ENCODE results near the gene ITPK1. TPM values are rescaled to one million over a fixed set of nuclear protein-coding genes. Genes with fewer than 3 reads are reported as not detected.

ITPK1 gene
- total RNA-seq, 1 experiment from 2014 or later = 27.5 TPM

DNA sequence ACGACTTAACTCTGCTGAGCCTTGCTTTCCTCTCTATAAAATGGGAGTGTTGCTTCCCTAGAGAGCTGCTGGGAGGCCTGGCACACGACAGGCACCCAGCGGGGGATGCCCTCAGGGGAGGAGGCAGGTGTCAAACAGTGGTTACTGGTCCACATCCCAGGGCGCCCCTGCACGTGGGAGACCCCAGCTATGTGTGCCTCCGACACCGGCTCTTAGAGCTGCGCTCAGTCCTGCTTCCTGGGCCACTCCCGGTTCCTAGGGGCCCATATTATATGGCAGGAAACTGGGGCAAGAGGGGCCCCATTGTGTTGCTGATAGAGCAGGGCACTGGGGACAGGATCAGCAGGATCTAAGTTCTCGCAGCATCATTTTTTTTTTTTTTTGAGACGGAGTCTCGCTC lies 145.5 kb downstream of the ITPK1 start:
- DNase-seq (ENCODE audit: low read depth) = no peak

DNA sequence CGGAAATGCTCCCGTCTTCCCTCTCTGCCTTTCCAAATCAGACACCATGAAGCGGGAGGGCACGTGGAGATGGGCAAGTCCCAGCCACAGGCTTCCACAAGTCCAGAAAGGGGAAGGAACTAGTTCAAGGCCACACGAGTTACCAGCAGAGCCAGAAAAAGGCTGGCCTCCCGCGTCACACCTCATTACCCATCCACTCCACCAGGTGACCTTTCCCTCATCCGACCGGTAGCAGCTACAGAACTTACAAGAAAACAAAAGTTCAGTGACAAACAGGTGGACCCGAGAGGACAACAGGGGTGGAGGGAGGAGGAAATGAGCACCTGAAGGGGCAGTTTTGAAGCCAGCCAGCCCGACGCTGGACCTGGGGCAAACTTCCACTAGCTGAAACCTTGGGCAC lies 145.9 kb downstream of the ITPK1 start:
- no peak for DNase-seq (ENCODE audit: low read depth)

DNA sequence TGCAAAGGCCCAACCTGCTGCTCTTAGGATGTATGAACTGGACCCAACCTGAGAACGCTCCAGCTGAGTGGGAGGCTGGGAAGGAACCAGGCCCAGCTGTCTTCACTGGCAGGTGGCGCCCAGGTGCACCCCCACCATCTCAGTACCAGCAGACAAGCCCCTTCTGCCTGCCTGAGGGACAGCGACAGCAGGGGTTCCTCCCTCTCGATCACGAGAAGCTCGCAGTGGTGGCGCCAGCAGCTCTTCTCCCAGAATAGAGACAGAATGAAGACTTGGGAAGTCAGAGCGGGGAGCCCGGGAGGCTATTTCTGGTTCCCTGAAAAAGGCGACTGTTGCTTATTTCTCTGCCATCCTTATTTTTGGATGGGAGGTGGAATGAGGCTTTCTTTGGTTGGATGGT lies 146.3 kb downstream of the ITPK1 start:
- no peak for DNase-seq (ENCODE audit: low read depth)

DNA sequence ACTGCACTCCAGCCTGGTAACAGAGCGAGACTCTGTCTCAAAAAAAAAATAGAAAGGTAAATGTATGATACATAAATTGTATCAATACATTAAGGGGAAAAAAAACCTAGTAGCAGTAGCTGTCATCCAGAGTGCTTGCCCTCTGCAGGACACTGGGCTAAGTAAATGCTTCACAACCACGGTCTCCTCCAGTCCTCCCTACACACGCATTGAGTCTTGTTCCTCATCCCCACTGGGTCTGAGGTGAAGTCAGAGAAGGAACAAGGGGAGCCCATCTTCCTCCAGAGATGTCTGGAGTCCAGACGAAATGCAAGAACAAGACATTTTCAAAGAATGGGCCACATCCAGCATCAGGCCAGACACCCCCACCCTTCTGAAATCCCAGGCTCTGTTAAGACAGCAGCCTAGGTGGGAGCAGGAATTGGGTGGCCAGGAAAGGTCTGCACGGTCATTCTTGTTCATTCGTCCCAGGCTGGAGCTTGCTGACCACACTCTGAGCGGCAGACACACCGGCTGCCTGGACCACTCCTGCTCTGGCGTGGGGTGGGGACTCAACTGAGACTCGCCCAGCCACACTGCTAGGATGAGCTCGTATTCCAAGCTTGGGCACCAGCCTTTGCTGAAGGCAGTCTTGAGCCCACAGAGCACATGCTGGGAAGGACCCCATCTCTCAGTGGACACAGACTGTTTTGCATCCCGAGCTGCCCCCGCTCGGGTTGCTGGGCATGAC lies 147.3 kb downstream of the ITPK1 start:
- DNase-seq (ENCODE audit: low read depth) = no peak

DNA sequence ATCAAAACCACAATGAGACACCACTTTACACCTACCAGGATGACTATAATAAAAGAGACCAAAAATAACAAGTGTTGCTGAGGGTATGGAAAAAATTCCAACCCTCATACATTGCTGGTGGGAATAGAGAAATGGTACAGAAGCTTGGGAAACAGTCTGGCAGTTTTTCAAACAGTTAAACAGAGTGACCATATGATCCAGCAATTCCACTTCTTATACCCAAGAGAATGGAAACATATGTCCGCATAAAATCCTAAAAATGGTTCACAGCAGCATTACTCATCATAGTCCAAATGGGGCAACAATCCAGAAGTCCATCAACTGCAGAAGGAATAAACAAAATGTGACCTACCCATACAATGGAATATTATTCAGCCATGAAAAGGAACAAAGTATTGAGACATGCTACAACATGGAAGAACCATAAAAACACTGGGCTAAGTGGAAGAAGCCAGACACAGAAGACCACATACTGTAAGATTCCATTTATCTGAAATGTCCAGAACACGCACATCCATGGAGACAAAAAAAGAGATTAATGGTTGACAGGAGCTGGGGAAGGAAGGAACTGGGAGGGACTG lies 148.3 kb downstream of the ITPK1 start:
- DNase-seq (ENCODE audit: low read depth) = peak; percentile 35

DNA sequence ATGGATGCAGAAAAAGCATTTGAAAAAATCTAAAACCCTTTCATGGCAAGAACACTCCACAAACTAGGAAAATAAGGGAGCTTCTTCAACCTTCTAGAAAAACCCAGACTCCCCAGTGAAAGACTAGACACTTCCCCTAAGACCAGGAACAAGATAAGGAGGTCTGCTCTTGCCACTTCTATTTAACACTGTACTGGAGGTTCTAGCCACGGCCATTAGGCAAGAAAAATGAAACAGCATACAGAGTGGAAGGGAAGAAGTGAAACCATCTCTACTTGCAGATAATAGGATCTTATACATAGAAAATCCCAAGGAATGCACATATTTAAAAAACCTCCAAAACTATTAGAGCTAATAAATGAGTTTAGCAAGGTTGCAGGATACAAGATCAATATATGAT lies 150.4 kb downstream of the ITPK1 start:
- DNase-seq (ENCODE audit: low read depth) = no peak

DNA sequence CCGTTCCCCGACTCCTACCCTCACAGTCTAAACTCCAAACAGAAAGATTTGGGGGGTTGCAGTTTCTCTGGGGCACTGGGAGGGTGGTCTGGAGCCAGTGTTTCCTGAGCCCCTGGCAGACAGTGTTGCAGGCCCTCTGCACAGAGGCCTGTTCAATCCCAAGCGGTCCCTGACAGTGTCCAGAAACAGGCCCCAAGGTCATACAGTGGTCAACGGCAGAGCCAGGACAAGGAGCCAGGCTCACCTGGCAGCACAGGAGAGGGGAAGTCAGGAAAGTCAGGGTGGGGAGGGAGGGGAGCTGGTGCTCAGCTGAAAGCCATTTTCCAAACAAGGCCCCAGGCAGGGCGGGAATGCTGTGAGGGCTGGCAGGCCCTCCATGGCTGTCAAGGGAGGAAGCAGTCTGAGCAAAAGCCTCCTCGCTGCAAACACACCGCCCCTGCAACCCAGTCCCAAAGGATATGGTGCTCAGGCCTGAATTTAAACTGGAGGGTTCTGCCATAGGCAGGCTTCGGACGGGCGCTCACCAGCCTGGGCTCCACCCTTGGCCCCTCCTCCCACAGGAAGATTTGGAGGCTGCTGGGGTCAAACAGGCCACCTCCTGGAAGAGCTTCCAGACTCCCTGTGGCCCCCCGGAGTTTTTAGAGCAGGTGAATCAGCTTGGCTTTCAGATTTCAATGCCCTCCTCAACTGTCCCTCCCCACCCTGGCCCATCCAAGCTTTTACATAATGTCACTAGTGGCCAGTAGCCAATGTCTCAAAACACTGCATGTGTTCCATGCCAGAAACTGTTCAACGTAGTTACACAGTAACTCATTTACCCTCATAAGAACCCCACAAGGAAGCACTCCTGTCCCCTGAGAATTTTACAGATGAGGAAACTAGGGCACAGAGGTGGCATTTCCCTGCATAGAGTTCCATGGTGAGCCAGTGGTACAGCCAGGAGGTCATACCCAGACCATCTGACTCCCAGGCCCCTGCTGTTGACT lies 151.3 kb downstream of the ITPK1 start:
- no peak for DNase-seq (ENCODE audit: low read depth)

DNA sequence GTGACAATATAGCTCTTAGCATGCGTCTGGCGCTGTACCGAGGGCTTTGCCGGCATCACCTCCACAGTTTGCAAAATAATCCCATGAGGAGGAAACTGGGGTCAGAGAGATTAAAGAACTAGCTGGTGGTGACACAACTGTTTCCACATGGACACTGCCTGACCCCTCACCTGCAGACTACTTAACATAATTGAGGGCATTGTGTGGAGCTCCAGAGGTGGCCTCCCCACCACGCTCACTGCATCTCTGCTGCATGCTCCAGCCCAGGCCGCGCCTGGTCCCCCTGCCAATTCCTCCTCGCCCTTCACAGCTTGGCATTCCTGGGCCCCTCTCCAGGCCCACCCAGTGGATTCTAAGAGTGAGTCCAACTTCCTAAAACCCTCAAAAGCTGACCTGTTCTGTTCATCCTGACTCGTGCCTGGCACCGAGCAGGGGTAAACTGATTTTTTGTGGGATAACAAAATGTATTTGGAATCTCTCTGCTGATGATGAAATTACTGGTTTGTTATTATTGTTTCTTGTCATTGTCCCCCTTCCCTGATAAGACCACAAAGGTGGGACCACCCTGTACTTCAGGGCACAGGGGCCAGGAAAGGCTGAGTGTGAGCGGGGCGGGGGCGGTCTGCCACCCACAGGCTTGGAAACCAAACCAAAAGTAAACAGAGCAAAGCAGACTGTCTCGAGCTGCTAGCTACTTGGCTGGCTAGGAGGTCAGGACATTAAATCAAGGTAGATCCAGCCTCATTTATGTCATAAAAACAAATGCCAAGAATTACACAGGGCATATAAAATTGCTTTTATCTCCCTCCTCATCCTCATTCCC lies 152.2 kb downstream of the ITPK1 start:
- no peak for DNase-seq (ENCODE audit: low read depth)

DNA sequence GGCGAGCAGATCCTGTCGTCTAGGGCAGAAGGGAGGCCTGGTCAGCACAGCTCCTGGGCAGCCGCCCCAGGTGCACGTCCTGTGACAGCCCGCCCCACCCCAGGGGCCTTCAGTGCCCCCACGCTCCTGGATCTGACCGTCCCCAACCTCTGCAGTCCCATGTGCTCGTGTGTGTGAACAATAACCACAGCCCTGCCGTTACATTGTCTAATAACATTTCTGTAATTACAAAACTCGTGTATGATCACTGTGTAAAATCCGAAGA lies 153.0 kb downstream of the ITPK1 start:
- no peak for DNase-seq (ENCODE audit: low read depth)

DNA sequence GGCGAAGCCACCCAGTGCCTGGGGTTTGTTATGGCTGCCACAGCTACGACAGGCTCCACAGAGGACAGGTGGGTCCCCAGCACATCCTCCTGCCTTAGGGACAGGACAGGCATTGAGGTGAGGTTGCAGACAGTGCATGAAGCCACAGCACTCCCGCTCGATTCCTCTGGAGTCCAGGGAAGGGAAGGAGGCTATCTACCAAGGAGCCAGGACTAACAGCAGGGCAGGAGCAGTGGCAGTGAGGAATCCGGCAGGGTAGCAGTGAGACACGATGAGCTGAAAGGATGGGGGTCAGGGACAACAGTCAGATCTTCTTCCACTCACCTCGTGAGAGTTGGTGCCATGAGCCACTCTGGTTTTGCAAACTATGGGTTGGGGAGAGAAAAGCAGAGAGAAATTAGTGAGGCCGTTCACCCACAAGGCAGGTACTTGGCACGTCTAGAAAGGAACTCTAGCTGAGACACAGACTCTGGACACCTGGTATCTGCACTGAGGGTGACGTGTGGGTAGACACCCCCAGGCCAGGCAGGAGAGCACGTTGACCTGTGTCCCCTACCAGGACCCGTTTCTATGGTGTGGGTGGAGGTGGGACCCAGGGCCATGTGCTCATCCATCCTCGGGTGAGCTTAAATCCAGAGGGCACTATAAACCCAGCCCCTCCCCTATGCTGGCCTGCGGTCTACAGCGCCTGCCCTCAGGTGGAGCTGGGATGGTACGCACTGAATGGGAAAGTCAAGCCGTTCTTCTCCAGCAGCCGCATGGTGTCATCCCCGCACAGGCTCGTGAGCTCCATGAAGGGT lies 153.5 kb downstream of the ITPK1 start:
- DNase-seq (ENCODE audit: low read depth) = no peak

DNA sequence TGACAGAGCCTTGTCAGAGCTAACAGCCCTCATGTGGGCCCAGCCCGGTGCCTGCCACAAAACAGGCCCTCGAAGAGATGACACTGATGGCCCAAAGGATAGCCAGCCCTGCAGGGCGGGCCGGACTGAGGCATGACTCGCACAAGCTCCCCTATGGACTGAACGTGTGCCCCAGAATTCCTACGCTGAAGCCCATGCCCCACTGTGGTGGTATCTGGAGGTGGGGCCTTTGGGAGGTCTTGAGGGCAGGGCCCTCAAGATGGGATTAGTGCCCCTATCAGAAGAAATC lies 154.2 kb downstream of the ITPK1 start:
- DNase-seq (ENCODE audit: low read depth) = no peak

DNA sequence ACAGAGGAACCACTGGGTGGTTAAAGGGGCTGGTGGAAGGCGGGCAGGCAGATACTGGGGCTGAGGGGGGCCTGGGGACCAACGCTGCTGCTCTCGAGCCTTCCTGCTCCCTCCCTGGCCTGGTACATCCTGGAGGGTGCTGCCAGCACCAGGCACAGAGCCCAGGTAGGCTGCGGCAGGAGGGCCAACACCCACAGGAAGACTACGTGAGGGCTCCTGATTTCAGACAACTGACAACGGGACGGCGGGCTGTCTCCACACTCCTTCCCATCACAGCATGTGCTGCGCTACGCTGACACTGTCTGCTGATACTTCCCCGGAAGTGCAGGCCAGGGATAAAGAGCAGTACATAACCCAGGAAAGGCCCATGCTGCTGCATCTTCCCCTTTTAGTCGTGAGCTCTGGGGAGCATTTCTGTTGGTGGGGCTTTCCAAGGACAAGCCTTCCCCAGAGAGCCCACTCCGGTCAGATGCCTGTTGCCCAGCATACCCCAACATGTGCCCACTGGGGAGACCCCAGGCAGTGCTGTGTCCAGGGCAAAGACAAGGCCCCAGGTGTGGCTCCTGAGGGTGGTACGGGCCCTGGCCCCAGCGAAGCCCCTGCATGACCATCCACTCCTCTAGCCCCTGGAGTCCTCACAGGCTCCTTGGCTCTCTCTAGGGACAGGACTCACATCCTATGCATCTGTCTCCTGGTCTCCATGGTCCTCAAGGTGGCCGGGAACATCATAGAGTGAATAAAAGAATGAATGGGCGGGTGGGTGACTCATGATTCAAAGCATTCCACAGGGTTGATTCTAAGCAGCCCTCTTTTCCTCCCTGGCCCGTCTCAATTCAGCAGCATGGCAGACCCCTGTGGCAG lies 154.8 kb downstream of the ITPK1 start:
- peak; percentile 59 for DNase-seq (ENCODE audit: low read depth)

DNA sequence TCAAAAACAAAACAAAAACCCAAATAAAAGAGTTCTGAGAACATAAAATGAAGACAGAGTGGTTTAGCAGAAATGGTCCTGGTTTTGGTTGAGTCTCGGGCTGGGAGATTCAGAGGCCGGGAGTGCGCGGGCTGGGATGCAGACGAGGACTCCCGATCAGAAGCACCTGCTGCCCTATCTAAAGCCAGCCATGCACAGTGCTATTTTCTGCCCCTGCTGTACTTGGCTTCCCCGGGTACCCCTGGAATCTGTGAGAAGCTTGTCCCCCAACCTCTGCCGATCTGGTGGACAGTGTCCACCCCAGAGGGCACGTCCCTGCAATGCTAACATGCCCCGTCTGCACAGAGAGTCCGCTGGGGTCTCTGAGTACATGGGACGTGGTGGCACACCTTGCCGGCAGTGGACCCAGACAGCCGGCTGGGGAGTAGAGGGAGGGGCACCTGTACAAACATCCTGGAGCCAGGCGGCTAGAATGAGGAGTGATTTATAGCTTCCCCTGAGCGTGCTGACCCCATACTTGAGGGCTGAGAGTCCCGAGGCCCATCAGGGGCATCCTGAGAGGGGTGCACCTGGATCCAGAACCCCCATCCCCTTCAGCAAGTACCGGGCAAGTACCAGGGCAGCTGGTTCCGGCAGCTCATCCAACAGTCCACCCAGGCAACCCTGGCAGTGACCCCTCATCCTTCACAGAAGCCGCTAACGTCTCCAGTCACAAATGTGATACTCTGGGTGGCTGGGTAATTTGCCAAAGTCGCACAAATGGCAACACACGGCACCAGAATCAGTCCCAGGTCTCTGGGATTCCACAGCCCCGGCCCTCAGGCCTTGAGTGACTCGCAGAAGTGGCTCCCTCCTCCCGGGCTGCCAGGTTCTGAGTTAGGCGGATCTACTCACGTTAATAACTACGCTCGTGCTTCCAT lies 155.7 kb downstream of the ITPK1 start:
- DNase-seq (ENCODE audit: low read depth) = no peak

DNA sequence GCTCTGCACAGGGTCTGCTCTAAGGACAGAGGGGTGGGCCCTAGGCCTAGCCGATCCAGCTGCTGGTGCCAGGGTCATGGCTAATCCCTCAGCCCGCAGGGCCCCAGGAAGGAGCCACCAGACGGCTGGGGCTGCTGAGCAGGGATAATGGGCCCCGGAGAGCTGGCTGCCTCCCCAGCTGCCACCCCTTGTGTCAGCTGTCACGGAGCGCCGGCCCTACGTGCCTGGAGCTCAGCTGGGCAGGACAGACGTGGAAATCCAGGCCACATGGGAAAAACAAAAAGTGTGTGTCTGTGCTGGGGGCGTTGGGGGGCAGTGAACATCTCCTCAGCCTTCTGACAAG lies 156.6 kb downstream of the ITPK1 start:
- DNase-seq (ENCODE audit: low read depth) = peak; percentile 12

DNA sequence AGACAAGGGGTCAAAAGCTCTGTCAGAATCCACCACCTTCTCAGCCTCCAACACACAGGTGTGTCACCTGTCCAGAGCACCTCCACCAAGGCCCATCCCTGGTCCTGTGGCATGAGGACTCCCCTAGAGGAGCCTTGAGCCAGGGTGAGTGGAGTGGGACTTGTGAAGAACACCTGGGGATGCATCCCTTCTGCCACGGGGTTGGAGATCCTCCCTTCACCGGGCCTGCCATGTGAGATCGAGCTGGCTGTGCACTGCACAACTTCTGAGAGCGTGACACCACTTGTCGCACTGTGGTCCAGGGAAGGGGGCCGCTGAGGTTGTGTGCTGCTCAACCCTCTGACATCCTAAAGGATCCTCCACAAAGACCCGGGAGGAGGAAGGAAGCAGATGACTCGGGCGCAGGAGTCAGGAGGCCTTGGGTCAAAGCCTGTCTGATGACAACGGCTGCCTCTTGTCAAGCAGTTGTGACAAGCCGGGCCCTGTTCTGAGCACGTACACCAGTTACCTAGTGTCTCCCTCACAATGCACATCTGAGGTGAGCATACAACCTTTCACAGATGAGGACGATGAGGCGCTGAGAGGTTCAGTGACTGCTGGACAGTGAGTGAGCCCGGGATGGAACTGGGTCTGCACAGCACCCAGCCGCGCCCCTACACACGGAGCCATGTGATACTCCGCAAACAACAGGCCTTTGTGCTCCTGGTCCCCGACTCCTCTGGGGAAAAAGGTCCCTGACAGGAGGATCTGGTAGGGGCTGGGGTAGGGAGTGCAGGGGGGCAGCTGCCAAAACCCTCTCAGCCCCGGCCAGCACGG lies 157.1 kb downstream of the ITPK1 start:
- DNase-seq (ENCODE audit: low read depth) = no peak

DNA sequence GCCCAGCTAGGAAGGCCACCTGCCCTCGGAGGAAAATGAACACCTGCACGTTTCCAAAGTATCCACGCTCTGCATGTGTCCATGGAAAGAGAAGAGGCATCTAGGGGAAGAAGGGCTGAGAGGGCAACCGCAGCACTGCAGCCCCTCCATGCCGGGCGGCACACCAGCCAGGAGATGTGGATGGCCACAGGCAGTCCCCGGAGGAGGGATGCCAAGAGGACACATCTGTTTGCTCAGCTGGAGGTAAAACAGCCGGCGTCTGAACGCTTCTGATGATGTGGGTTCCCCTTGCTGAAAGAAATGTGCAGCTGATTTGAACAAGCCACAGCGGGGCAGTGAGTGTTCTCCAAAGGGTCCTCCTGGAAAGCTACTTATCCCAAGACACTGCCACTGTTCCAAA lies 158.8 kb downstream of the ITPK1 start:
- no peak for DNase-seq (ENCODE audit: low read depth)

DNA sequence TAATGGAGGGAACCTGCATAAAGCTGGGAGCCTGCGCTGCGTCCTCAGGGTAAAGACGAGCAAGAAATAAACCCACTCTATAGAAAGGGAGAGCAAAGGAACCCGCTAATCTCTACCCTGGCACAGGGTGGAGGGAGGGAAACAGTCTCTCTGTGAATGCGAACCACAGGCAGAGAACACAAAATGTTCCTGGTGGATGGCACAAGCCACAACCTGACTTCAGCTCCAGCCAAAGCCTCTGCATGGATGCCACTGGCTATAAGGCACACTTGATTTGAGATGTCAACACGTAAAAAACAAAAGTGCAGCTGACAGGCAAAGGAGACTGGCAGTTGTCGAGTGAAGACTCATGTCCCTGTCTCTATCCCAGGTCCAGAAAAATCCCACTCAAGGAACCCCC lies 160.3 kb downstream of the ITPK1 start:
- DNase-seq (ENCODE audit: low read depth) = no peak

DNA sequence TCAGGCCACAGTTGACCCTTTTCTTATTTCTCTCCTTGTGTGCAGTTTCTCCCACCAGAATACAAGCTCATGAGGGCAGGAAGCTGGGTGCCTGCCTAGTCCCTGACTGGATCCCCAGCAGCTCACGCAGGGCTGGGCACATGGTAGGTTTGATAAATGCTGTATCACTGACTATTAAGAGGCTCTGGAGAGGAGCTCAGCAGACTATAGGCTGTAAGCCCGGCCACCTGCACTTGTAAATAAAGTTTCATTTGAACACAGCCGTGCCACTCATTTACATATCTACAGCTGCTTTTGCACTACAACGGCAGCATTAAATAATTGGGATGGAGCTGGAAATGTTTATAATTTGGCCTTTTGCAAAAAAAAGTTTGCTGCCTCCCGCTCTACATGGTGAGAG lies 160.8 kb downstream of the ITPK1 start:
- no peak for DNase-seq (ENCODE audit: low read depth)

All from LHCN-M2 (cell line).